Breast epithelium (tissue), 3 donors: ENCODE results near the gene ADCY5.

Experiments used
- CTCF ChIP-seq, 3 donors: fragments of 450-650 bp; IDR thresholded peaks; one replicate each; pipeline ENCODE4 v1.5.1; 2016 to 2017; ENCODE audit warnings: antibody characterized with exemption in 3 of 3, mild to moderate bottlenecking in 3 of 3, moderate library complexity in 3 of 3
- POLR2A ChIP-seq: fragments of 450-650 bp; IDR thresholded peaks from one replicate; pipeline ENCODE4 v1.6.1; 2016; ENCODE audit warnings: antibody characterized with exemption, mild to moderate bottlenecking, moderate library complexity
- POLR2AphosphoS5 ChIP-seq, 3 donors: sonication (generic); formaldehyde crosslinking; IDR thresholded peaks; one replicate each; pipeline ENCODE4 v1.6.1; 2017; ENCODE audit warnings: antibody characterized with exemption in 3 of 3

- TF ChIP-seq POLR2A (no peak), CTCF (IDR thresholded peaks at IDR 0.05) (no peak), POLR2AphosphoS5 (IDR thresholded peaks at IDR 0.05) (no peak)
These were observed 23.7 kb downstream of the ADCY5 start for GRCh38 chr3:123424999-123425712.
